AG09309 (cell line): ENCODE data around the gene PDLIM4.
A peak's percentile ranks its signal among the peaks of the same experiment; 100 is the strongest.

ENCODE experiments used
- DNase-seq: peaks from one replicate; pipeline ENCODE4 v3.0.0-alpha.2; 2010; ENCODE audit warnings: low read depth
- H3K4me3 ChIP-seq: 2 replicates; pipeline ENCODE4 v1.5.1; 2011; ENCODE audit warnings: mild to moderate bottlenecking, low read depth, low read length, moderate library complexity; ENCODE audit not compliant: control insufficient read depth
- CTCF ChIP-seq: IDR thresholded peaks from 2 replicates; pipeline ENCODE4 v1.5.1; 2011; ENCODE audit warnings: mild to moderate bottlenecking, low read depth, low read length, inconsistent platforms; ENCODE audit not compliant: insufficient read depth, control insufficient read depth; ENCODE audit errors: missing control alignments

Gene PDLIM4

GRCh38 chr5:132232465-132232864 lies 25.0 kb upstream of the PDLIM4 start:
- no peak for DNase-seq
- H3K4me3 ChIP-seq = no peak overlapping the region
- no peak for TF ChIP-seq CTCF

GRCh38 chr5:132233081-132233480 lies 24.4 kb upstream of the PDLIM4 start:
- no peak for TF ChIP-seq CTCF
- H3K4me3 ChIP-seq = no peak overlapping the region
- no peak for DNase-seq

- no peak overlapping the region for H3K4me3 ChIP-seq
- DNase-seq = no peak
- TF ChIP-seq CTCF = no peak
Observed at GRCh38 chr5:132233811-132234683, 23.4 kb upstream of the PDLIM4 start.

- no peak for DNase-seq
- no peak for TF ChIP-seq CTCF
- H3K4me3 ChIP-seq = no peak overlapping the region
Observed at GRCh38 chr5:132234684-132235062, 22.8 kb upstream of the PDLIM4 start.

- no peak for TF ChIP-seq CTCF
- H3K4me3 ChIP-seq = no peak overlapping the region
- DNase-seq = no peak
Observed at GRCh38 chr5:132235340-132235739, 22.2 kb upstream of the PDLIM4 start.

GRCh38 chr5:132237141-132237540 lies 20.4 kb upstream of the PDLIM4 start:
- no peak for DNase-seq
- TF ChIP-seq CTCF = peak; percentile 46
- no peak overlapping the region for H3K4me3 ChIP-seq
